Thoracic aorta (tissue), 2 donors: ENCODE data around the gene B3GNT9. TPM values are rescaled to one million over a fixed set of nuclear protein-coding genes. Genes with fewer than 3 reads are reported as not detected.

Experiments used
- ATAC-seq: fragments of 150-250 bp; one replicate; pipeline ENCODE4 v1.8.0; 2017; ENCODE audit warnings: low read depth; ENCODE audit not compliant: insufficient number of reproducible peaks, low FRiP score
- DNase-seq: peaks from one replicate; pipeline ENCODE4 v3.0.0-alpha.2; 2020; ENCODE audit warnings: low spot score
- H3K27ac ChIP-seq, 2 donors: fragments of 200-600 bp; sonication (generic); 1 replicate in 1 of 2; 2 replicates in 1 of 2; pipeline ENCODE4 v1.5.1; 2016; ENCODE audit warnings: mild to moderate bottlenecking in 2 of 2, moderate library complexity in 2 of 2
- H3K27me3 ChIP-seq: fragments of 200-600 bp; sonication (generic); replicated peaks from 2 replicates; pipeline ENCODE4 v1.6.0; 2016; ENCODE audit warnings: mild to moderate bottlenecking; ENCODE audit not compliant: insufficient read depth
- H3K36me3 ChIP-seq: fragments of 200-600 bp; sonication (generic); one replicate; pipeline ENCODE4 v1.5.1; 2016
- H3K4me1 ChIP-seq, 2 donors: fragments of 200-600 bp; sonication (generic); 1 replicate in 1 of 2; 2 replicates in 1 of 2; pipeline versions ENCODE4 v1.5.1 to v1.6.0; 2016; ENCODE audit warnings: low read depth in 2 of 2, mild to moderate bottlenecking in 1 of 2; ENCODE audit not compliant: control insufficient read depth in 1 of 2
- H3K4me3 ChIP-seq: fragments of 200-600 bp; sonication (generic); 2 replicates; pipeline ENCODE4 v1.5.1; 2016; ENCODE audit warnings: mild to moderate bottlenecking
- H3K9me3 ChIP-seq: fragments of 200-600 bp; sonication (generic); 2 replicates; pipeline ENCODE4 v1.5.1; 2016
- total RNA-seq, 2 donors: library from RNA; depleted of rRNA; stranded (reverse); fragments of >200 nt; gene quantifications; one replicate each; pipeline versions ENCODE4 v1.1.0 to v1.2.3, GENCODE V29; 2016
- TF ChIP-seq, protein P1 (sequence below): fragments of 200-600 bp; sonication (generic); IDR thresholded peaks from one replicate; pipeline ENCODE4 v1.5.1; 2019; ENCODE audit warnings: antibody characterized with exemption

The B3GNT9 gene
- total RNA-seq, 2 donors from 2014 or later, result 33.5 to 59.6 TPM

DNA sequence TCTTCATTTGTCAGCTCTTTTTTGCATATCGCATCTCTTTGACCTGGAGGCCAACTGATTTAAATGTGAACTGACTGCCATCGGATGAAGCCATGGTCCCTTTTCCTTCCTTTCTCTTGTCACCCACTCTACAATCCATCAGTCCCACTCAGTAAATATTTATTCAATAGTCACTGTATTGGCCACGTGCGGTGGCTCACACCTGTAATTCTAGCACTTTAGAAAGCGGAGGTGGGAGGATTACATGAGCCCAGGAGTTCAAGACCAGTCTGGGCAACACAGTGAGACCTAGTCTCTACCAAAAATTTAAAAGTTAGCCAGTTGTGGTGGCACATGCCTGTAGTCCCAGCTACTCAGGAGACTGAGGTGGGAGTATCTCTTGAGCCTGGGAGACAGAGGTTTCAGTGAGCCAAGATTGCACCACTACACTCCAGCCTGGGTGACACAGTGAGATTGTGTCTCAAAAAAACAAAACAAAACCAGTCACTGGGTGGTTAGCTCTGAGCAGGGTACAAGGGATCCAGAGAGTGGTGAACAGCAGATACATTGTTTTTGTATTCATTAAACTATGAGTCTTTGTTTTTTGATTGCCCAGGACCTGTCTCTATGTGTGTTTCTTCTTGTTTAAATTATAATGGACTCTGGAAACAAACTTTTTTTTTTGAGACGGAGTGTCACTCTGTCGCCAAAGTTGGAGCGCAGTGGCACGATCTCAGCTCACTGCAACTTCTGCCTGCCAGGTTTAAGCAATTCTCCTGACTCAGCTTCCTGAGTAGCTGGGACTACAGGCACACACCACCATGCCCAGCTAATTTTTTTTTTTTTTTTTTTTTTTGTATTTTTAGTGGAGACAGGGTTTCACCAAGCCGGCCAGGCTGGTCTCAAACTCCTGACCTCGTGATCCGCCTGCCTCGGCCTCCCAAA lies 34.1 kb downstream of the B3GNT9 start:
- H3K4me1 ChIP-seq, result peaks cover 0 to 2% of the 10 kb centered on the region in 2 donors
- H3K4me3 ChIP-seq, result no peak overlapping the region
- H3K9me3 ChIP-seq, result no peaks in the 10 kb centered on the region
- no peaks in the 10 kb centered on the region for H3K27me3 ChIP-seq
- H3K36me3 ChIP-seq, result no peaks in the 10 kb centered on the region
- TF ChIP-seq, protein P1, sequence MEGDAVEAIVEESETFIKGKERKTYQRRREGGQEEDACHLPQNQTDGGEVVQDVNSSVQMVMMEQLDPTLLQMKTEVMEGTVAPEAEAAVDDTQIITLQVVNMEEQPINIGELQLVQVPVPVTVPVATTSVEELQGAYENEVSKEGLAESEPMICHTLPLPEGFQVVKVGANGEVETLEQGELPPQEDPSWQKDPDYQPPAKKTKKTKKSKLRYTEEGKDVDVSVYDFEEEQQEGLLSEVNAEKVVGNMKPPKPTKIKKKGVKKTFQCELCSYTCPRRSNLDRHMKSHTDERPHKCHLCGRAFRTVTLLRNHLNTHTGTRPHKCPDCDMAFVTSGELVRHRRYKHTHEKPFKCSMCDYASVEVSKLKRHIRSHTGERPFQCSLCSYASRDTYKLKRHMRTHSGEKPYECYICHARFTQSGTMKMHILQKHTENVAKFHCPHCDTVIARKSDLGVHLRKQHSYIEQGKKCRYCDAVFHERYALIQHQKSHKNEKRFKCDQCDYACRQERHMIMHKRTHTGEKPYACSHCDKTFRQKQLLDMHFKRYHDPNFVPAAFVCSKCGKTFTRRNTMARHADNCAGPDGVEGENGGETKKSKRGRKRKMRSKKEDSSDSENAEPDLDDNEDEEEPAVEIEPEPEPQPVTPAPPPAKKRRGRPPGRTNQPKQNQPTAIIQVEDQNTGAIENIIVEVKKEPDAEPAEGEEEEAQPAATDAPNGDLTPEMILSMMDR, result no peak
- no peak for ATAC-seq
- no peak for DNase-seq
- H3K27ac ChIP-seq, result no peak overlapping the region

DNA sequence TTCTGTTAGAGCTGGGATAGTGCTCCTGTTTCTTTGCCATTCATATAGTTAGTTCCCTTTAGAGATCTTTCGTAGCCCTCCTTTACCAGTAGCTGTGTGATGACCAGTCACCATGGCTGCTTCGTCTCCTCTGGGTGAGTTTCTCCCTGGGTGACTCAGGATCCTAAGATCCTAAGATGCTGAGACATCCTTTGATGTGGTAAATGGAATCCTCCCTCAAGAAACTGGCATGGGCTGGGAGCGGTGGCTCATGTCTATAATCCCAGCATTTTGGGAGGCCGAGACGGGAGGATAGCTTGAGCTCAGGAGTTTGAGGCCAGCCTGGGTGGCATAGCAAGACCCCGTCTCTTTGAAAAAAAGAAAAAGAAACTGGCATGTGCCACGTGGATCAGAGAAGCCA lies 35.2 kb downstream of the B3GNT9 start:
- Histone ChIP-seq H3K9me3 (no peaks in the 10 kb centered on the region), H3K4me1 (peaks cover 9 to 12% of the 10 kb centered on the region in 2 donors), H3K36me3 (no peaks in the 10 kb centered on the region), H3K4me3 (no peak overlapping the region), H3K27ac (no peak overlapping the region), H3K27me3 (no peaks in the 10 kb centered on the region)
- ATAC-seq, result no peak
- no peak for DNase-seq
- TF ChIP-seq, protein P1, result no peak

DNA sequence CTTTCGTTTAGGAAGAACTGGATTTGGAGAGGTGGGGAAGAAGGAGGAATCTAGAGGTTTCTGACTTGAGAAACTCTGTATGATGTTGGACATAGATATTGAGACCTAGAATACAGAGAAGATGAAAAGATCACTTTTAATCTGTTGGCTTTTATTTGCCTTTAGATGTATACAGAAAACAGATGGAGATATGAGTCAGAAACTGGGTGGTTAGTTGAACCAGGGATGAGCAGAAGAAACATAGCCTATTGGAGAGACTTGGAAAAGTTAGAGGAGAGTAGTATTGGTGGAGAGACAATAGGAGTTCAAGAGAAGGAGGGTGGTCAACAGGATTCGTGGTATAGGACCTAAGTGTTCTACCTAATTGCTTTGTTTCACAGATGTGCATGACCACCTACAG lies 36.0 kb downstream of the B3GNT9 start:
- no peak for ATAC-seq
- Histone ChIP-seq H3K27ac (no peak overlapping the region), H3K4me3 (no peak overlapping the region), H3K36me3 (no peaks in the 10 kb centered on the region), H3K4me1 (peaks cover 12 to 17% of the 10 kb centered on the region in 2 donors), H3K9me3 (no peaks in the 10 kb centered on the region), H3K27me3 (no peaks in the 10 kb centered on the region)
- no peak for DNase-seq
- TF ChIP-seq, protein P1, result no peak

DNA sequence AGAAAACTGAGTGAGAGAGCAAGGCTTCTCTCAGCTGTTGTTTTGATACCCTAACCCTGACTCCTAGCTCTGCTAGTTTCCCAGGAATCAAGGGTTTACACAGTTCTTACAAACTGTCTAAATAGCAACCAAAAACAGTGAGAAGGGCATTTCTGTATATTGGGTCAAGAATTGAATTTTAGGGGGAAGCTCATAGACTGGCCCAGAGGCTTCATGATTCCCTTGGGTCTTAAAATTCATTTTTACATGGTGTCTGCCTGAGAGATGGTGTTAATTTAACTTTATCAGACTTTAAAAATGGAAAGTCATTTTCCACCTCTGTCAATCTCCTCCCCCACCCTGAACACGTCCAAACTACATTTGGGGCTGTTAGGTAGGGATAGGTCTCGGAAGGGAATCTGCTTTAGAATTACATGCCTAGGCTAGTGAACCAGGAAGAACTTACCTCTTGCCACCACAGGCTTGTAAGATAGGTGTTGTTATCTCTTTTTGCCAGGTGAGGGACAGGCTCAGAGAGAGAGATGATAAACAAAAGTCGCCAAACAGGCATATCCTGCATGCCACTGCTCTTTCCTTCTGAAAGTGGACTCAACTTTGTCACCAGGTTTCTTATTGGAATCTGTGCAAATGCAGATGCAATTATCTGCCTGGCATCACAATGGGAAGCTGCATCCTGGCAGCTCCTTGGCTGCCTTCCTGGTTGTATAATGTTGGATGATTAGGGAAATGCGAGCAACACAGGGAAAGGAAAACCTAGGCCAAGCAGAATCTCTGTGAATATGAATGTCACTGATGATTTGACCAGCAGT lies 38.0 kb downstream of the B3GNT9 start:
- Histone ChIP-seq H3K27me3 (no peaks in the 10 kb centered on the region), H3K9me3 (no peaks in the 10 kb centered on the region), H3K27ac (no peak overlapping the region), H3K36me3 (no peaks in the 10 kb centered on the region), H3K4me1 (peaks cover 12 to 25% of the 10 kb centered on the region in 2 donors), H3K4me3 (no peak overlapping the region)
- ATAC-seq (no peak), DNase-seq (no peak)
- TF ChIP-seq, protein P1, result no peak

DNA sequence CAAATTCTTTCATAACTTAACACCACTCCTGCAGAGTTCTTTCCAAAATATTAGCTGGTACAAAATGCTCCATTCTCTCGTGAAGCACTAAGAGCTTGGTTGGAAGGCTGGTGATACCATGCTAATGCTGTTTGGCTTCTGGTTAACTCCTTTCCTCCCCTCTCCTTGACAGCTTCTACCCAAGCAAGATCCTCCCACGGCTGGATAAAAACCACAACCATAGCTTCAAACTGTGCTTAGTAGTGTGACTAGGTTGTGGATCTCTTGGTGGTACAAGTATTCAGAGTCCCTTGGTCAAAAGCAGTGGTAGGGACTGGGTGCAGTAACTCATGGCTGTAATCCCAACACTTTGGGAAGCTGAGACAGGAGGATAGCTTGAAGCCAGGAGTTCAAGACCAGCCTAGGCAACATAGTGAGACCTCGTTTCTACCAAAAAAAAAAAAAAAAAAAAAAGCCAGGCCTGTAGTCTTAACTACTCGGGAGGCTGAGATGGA lies 38.8 kb downstream of the B3GNT9 start:
- H3K4me1 ChIP-seq, result peaks cover 12 to 25% of the 10 kb centered on the region in 2 donors
- no peak for ATAC-seq
- H3K36me3 ChIP-seq, result no peaks in the 10 kb centered on the region

More for the DNA sequence above, 38.8 kb downstream of the B3GNT9 start:
- Histone ChIP-seq H3K4me3 (no peak overlapping the region), H3K27me3 (no peaks in the 10 kb centered on the region), H3K27ac (no peak overlapping the region), H3K9me3 (no peaks in the 10 kb centered on the region)
- DNase-seq, result no peak
- TF ChIP-seq, protein P1, result no peak
